Measurements from ENCODE around the gene RPS3A.
A peak's percentile ranks its signal among the peaks of the same experiment; 100 is the strongest.

GRCh38 chr4:151099229-151099975, at the start of gene RPS3A:
- peak; percentile 66 to 73 for TF ChIP-seq CTCF (conservative IDR thresholded peaks at IDR 0.05 in 1 of 2, IDR thresholded peaks at IDR 0.05 in 1 of 2; ENCODE audit: low read depth in 1 of 2, low read length in 2 of 2)
- TF ChIP-seq EZH2 (IDR thresholded peaks at IDR 0.05; ENCODE audit: low read length, missing control alignments): no peak

Measured in fibroblast of lung (primary cell).